Activated effector memory CD4-positive, alpha-beta T cell treated with Interleukin-2 at 50 U/mL for 16 hours (primary cell): ENCODE data around the gene VCP.
A peak's percentile ranks its signal among the peaks of the same experiment; 100 is the strongest.

ENCODE experiments used
- DNase-seq: peaks from one replicate; pipeline ENCODE4 v3.0.0-alpha.2; 2020

VCP gene

DNA sequence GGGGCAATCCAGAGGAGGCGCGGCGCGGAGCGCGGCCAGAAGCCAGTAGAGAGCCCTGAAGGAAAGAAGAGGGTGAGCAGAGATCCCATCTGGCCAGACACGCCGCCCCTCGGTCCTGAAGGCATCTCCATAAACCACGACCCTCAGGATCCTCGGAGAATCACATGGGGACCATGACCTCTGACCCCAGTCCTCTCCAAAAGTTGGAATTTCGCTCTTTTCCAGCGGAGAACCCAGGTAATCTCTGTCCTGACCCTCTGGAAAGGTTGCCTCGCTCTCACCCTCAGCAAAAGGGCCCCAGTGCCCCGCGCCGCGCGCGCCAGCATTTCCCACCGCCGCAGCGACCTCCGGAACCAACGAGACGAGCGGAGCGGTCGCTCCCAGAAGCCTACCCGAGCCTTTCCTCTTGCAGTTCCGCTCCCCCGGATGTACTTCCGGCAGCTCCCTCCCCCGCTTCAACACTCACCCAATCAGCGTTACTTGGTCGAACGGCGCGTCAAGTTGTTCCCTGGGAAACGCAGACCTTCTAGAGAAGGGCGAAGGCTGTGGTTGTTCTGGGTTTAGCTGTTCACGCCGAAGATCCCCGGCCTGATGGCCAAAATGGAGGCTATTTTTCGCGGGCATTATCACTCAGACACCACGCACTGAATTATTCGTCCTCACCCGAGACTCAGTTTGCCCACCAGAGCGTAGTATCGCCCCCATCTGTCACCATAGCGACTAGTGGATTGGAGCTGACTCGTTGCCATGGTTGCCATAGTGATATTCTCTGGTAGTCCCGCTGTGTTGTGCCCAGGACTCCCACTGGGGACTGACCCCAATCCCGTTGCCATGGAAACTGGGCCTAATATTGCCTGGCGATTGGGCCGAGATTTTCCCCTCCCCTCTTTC, 30.6 kb upstream of the VCP start, which contains the start of gene STOML2:
Gene STOML2 (minus strand): TSS at position 363 of the 891 bp plus-strand sequence. CDS start 37 bp downstream, at position 326.
- peak; percentile 90 for DNase-seq

DNA sequence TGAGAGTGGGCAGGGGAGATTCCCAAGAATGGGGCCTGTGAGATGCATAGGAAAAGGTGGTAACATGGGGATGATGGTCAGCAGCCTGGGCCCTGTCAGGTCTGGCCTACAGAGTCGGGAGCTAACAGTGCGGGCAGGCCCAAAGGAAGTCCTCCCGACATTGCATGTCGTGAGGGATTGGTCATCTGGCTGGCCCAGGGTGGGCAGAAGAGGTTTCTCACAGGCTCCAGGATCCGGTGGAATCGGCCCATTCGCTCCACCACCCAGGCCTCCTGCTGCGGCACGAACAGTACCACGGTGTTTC, 30.0 kb upstream of the VCP start:
- no peak for DNase-seq

DNA sequence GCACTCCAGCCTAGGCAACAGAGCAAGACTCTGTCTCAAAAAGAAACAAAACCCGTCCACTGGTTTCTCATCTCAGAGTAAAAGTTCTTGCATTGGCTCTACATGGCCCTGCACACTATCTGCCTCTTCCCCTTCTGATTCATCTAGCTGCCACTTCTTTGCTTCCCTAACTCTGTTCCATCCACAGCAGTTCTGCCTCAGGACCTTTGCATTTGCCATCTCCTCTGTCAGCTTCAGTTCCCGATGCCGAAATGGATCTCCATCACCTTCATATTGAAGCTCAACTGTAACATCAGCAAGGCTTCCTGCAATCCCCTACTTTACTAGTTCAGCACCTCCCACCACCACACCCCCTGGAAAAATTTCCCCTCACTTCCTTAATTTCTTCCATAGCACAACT, 25.1 kb upstream of the VCP start:
- no peak for DNase-seq

DNA sequence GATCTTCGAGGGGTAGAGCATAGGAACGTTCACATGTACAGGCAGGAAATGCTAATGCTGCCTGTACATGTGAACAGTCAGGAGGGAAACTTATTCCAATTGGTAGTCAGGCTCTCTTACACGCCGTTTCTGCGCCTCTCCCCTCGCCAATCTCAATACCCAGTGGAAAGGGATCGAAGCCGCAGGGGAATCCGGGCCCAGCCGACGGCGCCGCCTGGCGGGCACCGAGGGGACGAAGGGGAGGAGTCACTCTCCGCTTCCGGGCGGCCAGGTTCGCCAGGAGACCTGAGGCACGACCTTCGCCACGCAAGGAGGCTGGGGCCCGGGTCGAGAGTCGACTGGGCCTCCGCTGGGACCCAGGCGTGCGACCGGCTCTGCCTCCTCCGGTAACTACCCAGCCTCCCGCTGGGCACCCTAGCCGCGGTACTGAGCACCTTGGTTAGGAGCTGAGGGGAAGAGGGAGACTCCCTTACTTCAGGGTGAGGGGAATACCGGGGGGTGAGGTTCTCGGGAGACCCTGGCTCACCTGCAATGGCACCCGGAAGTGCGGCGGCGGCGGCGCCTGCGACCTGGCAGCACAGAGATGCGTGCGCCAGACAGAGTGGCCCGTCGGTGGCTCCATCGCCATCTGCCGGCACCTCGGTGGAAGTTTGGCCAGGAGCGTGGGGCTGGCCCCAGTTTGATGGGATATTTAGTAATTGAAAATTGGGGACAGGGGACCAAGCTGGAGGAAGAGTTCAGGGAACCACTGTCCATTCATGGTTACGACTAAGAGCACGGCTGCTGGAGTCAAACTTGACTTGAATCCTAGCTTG, 23.8 kb upstream of the VCP start, which contains the start of gene PIGO:
Gene PIGO (minus strand): TSS at position 557 of the 815 bp plus-strand sequence. CDS start 1,026 bp downstream, outside the sequence.
- peak; percentile 83 for DNase-seq

DNA sequence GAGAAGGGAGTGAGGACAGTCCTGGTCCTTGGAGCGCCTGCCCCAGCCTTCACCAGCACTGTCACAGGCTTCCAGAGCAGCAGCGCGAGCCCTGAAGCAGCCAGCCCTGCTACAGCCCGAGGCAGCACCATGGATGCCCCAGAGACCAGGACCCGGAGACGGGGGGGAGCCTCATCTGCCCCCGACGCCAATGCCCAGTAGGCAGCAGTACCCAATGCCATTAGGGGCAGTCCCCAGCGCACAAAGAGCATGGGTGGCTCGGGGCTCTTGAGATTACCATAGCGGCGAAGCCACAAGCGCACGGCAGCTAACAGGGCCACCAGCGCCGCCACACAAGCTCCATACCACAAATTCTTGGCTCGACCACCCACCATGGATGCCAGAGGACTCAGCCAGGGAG, 19.1 kb upstream of the VCP start:
- no peak for DNase-seq

DNA sequence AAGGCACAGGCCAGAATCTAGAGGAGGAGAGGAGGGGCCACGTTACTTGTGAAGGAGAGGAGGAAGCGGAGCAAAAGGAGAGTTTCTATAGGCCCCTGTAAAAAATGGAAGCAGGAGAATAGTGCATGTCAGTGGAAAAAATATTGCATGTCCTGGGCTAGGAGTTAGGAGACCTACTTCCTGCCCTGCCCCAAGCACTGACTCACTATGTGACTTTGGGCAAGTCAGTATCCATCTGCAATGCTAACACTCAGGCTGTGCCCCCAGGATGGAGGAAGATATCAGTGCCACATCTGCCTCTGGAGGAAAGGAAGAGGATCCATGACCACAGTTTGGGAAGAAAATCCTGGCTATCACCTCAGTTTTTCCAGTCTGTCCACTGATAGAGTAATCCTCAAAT, 17.0 kb upstream of the VCP start:
- DNase-seq = no peak

DNA sequence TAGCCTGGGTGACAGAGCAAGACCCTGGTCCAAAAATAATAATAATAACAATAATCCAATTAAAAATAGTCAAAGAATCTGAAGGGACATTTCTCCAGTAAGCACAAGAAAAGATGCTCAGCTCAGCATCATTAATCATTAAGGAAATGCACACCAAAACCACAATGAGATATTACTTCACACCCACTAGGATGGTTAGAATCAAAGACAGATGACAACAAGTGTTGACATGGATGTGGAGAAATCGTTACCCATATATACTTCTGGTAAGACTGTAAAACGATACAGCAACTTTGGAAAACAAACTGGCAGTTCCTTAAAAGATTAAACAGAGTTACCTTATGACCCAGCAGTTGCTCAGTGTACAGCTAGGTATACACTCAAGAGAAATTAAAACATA, 12.7 kb upstream of the VCP start:
- no peak for DNase-seq

DNA sequence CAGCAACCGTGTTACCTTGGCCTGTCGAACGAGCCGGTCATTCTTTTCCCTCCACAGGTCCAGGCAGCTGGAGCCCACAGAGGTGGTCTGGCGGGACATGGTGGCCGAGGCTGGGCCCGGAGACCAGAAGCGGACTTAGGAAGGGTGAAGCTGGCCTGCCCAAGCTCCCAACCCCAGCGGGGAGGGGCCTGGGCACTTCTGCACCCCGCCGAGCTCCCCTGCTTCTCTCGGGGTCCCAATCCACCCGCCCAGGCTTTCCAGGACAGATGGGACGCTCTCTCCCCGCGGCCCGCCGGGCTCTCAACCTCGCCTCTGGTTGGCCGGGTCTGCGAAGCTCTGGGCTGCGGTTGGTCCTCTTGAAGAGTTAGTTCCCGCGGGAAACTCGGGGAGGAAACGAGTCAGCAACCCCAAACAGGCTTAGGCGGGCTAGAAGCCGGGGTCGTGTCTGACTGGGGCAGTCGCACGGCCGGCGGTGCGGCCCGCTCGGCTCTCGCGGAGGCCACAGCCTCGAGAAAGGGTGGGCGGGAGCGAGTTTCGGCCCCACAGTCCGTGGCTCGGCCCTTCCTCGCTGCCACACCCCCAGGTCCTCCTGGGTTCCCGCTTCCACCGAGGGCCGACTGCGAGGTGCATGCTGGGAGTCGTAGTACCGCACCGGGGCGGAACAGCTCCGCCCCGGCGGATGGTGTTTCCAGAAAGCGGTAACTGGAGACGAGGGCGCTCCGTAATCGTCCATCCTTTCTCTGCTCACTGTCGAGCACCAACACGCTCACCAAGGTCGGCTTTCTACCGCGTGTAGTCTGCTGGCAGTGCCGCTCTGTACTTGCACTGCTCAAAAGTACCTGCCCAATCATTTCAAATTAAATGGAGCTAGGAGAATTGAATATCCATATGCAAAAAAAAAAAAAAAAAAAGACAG, 7.3 kb upstream of the VCP start, which contains the start of gene FANCG:
Gene FANCG (minus strand): TSS at position 517 of the 916 bp plus-strand sequence. CDS start 418 bp downstream, at position 99.
- DNase-seq = peak; percentile 74

DNA sequence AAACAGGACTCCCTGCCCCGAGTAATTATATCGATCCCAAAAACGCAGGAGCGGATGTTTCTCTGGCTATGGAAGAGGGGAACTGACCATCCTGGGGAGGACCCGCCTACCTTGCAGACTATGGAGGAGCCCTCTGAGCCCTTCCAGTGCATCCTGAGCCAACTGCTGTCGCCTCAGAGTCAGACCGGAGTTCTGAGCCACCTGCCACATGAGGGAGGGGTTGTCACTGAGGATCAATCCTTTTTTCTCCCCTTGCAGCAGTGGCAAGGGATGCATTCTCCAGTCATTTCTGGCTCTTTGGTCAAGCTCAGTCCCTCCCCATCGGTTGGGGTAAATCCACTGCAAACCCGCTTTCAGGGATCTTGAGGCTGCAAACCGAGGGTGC, 6.6 kb upstream of the VCP start:
- DNase-seq = no peak

DNA sequence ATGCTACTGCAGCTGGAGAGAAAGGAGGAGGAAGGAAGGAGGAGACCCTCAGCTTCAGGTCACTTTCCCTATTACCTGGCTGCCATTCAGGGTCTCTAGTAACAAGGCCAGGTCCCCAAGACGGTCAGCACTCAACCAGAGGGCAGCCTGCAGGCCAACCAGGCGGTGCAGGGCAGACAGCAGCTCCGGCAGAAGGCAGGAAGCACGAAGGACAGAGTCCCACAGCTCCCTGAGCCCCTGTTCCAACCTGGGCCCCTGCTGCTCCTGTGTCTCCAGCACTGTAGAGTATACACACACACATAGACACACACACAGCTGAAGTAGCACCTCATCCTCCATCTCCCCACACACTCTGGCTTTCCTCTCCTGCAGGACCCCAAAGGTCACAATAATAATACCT, 5.6 kb upstream of the VCP start:
- DNase-seq = no peak

DNA sequence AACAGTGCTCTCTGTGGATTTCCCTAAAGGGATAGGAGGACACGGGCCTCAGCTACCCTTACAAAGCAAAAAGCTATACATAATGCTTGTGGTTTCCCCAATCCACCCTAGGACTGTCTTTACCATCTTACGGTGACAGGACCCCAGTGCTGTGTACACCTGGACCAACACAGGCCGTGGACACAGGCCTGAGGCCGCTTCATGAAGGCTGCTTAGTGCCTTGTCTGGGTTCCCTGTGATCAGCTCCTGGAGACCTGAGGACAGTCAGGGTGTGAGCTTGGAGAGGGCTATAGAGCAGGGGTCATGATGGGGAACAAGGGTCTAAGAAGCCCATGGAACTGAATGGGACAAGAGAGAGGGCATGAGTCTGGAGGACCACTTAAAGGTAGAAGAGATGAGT, 4.4 kb upstream of the VCP start:
- no peak for DNase-seq

DNA sequence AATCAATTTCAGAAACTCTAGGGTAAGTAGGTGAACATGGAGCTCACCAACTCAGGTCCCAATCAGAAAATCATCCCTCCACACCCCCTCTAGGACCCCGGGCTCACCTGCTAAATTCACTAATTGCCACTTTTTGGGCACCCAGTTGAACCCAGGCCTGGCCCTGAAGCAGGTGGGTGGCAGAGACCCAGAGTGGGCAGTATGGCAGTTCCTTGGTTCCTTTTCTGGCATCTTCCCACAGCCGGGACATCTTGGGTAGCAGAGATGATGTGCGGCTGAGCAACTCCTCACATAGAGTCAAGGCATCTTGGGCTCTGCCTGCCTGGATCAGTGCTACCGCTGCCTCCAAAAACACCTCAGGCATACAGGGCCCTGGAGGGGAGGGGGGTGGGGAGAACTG, 2.9 kb upstream of the VCP start:
- no peak for DNase-seq

DNA sequence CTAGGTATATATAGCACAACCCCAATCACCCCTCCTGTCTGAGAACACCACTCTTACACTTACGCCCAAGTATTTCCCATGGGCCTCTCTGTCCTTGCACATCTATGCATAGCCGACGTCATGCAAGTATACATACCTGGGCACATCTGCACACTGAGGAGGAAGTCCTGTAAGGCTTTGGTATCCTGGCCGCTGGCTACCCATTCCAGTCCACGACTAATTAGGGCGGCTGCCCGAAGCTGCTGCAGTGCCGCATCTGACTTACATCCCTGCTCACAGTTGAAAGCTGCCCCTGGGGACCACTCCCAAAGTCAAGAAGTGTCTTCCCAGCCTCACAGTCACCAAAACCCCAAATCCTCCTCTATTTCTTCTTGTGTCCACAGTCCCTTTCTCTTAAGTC, 2.4 kb upstream of the VCP start:
- no peak for DNase-seq

DNA sequence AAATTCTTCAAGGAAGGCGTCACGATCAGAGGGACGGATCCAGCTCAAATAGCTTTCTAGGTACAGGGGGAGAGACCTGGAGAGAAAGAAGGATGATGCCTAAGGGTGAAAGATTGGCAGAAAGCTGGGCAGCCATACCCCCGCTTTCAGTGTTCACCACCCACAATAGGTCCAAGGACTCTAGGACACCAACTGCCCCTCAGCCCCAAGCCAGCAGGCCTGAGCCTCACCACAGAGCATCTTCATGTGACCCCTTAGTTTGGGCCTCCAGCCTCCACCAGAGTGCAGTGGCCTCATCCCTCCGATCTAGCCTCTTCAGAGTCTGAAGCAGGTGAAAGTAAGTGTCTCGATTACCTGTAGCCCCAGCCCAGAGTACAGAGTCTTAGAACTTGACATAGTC, 1.7 kb upstream of the VCP start:
- DNase-seq = no peak

DNA sequence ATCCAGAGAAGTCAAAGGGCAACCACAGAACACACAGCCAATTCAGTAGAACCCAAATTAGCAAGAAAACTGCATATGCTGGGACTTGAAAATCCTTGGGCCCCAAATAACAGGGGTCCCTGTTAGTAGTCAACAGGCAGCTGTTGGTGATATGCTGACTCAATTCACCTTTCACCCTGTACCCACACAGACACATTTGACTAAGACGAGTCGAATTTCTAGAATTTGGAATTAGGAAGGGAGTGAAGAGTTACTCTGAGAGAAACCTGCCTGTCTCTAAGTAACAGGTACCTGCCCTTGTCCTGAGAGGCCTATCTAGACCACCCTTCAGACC, 821 bp upstream of the VCP start:
- no peak for DNase-seq

DNA sequence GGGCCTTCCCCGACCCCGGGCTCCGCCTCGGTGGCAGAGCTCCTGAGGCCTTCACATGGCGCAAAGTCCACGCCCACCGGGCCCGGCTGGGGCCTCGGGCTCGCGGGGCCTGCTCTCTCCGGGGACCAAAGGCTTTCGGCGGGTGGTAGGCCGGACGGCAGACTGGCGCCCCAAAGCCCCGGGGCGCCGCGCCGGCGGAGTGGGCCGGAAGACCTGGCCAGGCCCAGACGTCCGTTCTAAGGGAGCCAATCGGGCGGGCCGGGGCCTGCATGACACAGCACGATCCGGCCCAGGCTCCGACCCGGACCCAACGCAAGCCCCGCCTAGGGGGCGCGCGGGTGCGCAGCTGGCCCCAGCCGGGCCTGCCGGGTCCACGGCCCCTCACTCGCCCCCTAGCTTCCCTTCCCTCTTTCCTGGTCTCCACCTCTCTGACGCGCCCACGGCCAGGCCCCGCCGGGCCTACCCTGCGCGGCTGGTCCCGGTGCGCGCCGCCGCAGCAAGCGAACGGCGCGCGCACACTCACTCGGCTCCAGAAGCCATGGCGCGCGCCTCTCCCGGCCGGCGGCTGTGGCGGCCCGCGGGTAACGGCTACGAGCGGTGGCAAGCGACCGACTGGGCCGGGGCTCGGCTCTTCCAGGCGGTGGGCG, 488 bp downstream of the VCP start:
- DNase-seq = peak; percentile 64

DNA sequence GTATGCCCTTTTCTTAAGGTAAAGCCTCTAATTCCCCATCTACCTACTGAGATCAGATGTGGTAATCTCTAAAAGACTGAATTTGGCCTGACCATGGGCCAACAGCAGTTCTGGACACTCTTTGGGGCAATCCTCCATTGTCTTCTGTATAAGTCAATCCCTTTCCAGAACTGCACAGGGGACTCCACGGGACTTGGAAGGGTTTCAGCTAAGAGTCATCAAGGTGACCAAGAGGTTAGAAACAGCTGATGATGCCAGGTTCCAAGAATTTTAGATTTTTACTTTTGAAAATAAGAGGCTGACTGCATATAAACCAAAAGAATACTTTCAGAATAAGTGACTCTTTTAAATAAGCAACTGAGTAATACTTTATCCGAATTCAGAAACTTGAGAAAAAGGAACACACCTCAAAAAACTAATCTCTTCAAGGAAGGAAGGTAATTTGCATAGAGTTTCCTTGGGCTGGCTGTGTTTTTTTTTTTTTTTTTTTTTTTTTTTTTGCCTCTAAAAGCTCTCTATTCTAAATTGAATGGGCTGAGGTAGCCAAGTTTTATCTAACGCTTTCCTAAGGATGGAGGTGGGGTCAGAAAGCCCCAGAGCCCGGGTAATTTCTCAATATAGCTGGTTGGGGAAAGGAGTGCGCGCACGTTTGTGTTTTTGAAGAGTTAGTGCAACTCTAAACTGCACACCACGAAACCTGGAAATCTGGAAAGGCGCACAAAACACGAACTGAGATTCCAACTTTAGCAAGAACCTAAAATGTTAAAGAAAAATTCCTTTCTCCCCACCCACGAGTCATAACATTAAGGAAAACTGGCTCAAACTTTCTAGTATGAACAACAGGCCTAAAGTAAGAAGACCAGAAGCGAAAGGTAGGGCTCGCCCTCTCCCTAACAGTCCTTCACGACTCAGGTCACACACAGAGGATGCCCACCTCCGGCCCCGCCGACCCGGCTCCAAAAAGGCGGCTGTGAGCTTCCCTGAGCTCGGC, 1.3 kb downstream of the VCP start:
- no peak for DNase-seq

DNA sequence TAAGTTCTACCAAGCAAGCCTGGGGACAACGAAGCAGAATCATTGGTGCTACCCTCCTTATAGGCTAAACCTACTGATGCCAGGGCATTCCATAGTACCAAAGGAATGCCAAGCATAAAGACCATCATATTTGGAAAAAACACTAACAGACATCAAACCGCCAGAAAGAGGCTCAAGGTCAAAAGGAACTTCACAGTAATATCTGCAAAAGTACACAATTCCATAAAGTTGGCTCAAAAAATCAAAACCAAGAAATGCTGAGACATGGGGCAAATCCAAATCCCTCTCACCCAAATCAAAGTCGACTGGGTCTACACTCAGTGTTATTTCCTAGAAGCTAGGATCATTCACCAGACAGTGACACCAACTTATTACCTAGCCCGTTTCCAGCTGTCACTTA, 3.4 kb downstream of the VCP start:
- DNase-seq = no peak

DNA sequence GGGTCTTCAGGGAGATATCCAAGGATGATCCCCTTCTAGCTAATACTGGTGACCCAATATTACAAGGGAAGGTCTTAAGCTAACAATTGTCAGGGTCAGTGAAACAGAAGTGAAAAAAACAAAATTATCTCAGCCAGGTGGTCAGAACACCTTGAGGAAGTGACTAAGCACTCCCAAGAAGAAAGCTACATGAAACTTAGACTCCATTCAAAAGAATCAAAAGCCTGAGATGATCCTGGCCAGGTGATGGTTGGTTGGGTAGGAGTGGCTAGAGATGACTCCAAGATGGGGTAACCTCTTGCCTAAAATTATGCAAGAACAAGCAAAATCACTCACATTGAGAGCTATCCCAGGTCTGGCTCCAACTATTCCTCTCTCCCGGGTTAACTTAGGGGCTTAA, 5.4 kb downstream of the VCP start:
- DNase-seq = no peak

DNA sequence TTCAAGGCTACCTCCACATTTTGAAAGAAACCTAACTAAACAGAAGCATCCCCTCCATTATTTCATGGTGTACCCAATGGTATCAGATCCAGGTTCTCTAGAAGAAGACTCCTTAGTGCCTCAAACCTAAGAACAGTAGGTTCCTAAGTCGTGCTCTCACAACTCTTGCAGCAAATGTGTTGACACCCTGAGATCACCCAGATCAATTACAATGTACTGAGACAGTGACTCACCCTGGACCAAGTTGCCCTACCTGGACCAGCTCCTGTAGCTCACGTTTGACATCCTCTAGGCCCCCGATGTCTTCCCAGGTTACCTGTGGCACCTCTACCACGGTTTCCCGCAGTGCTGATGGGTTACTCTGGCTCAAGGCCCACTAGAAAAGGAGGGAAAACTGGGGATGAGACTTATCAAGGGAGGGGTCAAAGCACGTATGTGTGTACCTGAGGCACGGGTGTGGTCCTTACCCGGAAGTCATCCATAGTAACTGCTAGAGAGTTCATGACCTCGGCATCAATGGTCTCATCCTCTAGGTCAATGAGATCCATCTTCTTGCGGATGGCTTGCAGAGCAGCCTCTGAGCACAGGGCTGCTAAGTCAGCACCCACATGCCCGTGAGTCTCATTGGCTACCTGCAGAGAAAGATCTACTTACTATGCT, 11.7 kb downstream of the VCP start:
- DNase-seq = no peak

DNA sequence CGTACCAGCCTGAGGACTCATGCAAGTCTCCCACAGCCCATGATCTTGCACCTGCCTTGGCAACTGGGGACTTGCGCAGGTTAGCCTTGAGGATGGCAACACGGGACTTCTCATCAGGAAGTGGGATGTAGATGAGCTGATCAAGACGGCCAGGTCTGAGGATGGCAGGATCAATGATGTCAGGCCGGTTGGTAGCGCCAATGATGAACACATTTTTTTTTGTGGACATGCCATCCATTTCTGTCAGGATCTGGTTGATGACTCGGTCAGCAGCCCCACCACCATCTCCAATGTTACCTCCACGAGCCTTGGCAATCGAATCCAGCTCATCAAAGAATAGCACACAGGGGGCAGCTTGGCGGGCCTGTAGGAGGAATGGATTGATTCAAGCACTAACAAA, 13.0 kb downstream of the VCP start:
- DNase-seq = no peak
